ENCODE measurements around the gene TGM4. TPM values are rescaled to one million over a fixed set of nuclear protein-coding genes. Genes with fewer than 3 reads are reported as not detected.
"Not testable (repeated sequence)": the region's sequence is repeated elsewhere in the genome, so short reads cannot be mapped to it uniquely, and the experiment has no call there.

TGM4 gene
- total RNA-seq, 2 experiments from 2014 or later: not detected

DNA sequence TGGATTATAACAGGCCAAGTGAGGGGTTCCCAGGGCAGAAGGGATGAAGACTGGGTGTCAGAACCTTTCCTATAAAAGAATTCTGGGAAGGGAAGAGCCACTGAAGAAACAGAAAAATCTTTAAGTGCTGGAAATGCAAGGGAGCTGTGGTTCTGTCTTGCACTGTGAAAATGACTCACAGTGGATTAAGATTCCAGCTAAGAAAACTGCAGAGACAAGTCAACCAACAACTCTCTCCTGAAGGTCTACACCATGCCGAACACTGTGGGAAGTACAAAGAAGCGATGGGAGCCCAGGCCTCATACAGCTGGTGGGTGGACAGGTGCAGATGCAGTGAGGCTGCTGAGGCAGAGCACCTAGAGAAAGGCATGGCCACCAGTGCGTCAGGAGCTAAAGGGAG lies 73.8 kb downstream of the TGM4 start:
- Mint-ChIP-seq H3K4me1 (no peaks in the 10 kb centered on the region), H3K27ac (no peak overlapping the region)

DNA sequence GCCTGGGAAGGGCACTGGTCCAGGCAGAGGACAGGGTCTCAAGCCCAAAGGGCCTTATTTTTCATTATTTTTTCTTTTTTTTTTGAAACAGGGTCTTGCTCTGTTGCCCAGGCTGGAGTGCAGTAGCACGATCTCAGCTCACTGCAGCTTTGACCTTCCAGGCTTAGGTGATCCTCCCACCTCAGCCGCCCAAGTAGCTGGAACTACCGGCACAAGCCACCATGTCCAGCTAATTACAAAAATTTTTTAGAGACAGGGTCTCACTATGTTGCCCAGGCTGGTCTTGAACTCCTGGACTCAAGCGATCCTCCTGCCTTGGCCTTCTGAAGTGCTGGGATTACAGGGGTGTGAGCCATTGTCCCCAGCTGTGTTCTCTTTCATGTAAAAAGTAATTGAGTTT lies 75.4 kb downstream of the TGM4 start:
- not testable (repeated sequence) for H3K9me3 Mint-ChIP-seq, H3K27ac Mint-ChIP-seq, DNase-seq, H3K27me3 Mint-ChIP-seq, H3K36me3 Mint-ChIP-seq, H3K4me1 Mint-ChIP-seq, H3K4me3 Mint-ChIP-seq

More for the DNA sequence above, 73.8 kb downstream of the TGM4 start:
- Mint-ChIP-seq H3K36me3 (peaks cover 10% of the 10 kb centered on the region), H3K9me3 (no peaks in the 10 kb centered on the region), H3K27me3 (no peaks in the 10 kb centered on the region), H3K4me3 (no peak overlapping the region)
- DNase-seq: no peak

- Mint-ChIP-seq H3K4me1 (peaks cover 4% of the 10 kb centered on the region), H3K27ac (no peak overlapping the region), H3K9me3 (no peaks in the 10 kb centered on the region), H3K27me3 (no peaks in the 10 kb centered on the region), H3K36me3 (peaks cover 6% of the 10 kb centered on the region), H3K4me3 (no peak overlapping the region)
- DNase-seq: no peak
Measured at GRCh38 chr3:44950275-44950734, 75.9 kb downstream of the TGM4 start.

- Mint-ChIP-seq H3K4me1 (peaks cover 4% of the 10 kb centered on the region), H3K27ac (no peak overlapping the region), H3K36me3 (peaks cover 4% of the 10 kb centered on the region), H3K9me3 (no peaks in the 10 kb centered on the region), H3K27me3 (no peaks in the 10 kb centered on the region), H3K4me3 (no peak overlapping the region)
- no peak for DNase-seq
Measured at GRCh38 chr3:44952689-44953088, 78.3 kb downstream of the TGM4 start.

- H3K4me3 Mint-ChIP-seq: no peak overlapping the region
- peaks cover 4% of the 10 kb centered on the region for H3K36me3 Mint-ChIP-seq
- H3K27me3 Mint-ChIP-seq: no peaks in the 10 kb centered on the region
- H3K27ac Mint-ChIP-seq: no peak overlapping the region
- no peaks in the 10 kb centered on the region for H3K9me3 Mint-ChIP-seq
- no peak for DNase-seq
- H3K4me1 Mint-ChIP-seq: peaks cover 4% of the 10 kb centered on the region
Measured at GRCh38 chr3:44954304-44954703, 79.9 kb downstream of the TGM4 start.

- no peak overlapping the region for H3K27ac Mint-ChIP-seq
Measured at GRCh38 chr3:44954962-44955361, 80.6 kb downstream of the TGM4 start.

GRCh38 chr3:44955917-44956316 lies 81.5 kb downstream of the TGM4 start:
- H3K4me3 Mint-ChIP-seq: no peak overlapping the region
- no peaks in the 10 kb centered on the region for H3K27me3 Mint-ChIP-seq
- no peaks in the 10 kb centered on the region for H3K9me3 Mint-ChIP-seq
- H3K4me1 Mint-ChIP-seq: peaks cover 5% of the 10 kb centered on the region
- no peak overlapping the region for H3K27ac Mint-ChIP-seq
- no peak for DNase-seq
- peaks cover 4% of the 10 kb centered on the region for H3K36me3 Mint-ChIP-seq

More at GRCh38 chr3:44954962-44955361, 80.6 kb downstream of the TGM4 start:
- H3K9me3 Mint-ChIP-seq: no peaks in the 10 kb centered on the region
- peaks cover 4% of the 10 kb centered on the region for H3K36me3 Mint-ChIP-seq
- peaks cover 4% of the 10 kb centered on the region for H3K4me1 Mint-ChIP-seq
- no peaks in the 10 kb centered on the region for H3K27me3 Mint-ChIP-seq
- DNase-seq: no peak
- no peak overlapping the region for H3K4me3 Mint-ChIP-seq

DNA sequence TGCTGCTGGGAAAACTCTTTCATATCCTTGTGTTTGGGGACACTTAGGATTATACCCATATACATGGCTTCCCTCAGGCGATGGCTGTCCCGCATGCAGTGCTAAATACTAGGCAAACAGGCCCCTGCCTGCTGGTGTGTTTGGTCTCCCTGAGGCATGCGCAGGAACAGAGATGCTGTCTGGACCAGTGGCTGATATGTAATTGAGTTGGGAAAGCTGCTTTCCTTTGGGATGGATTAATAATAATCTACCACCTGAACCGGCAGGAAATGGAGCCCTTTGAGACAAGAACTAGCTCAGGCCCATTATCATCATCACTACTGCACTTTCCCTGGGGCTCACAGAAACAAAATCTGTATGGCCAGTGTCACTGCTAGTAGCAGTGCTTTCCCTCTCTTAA lies 83.6 kb downstream of the TGM4 start:
- peaks cover 4% of the 10 kb centered on the region for H3K36me3 Mint-ChIP-seq
- no peaks in the 10 kb centered on the region for H3K27me3 Mint-ChIP-seq
- no peak overlapping the region for H3K4me3 Mint-ChIP-seq
- H3K27ac Mint-ChIP-seq: no peak overlapping the region
- no peaks in the 10 kb centered on the region for H3K9me3 Mint-ChIP-seq
- no peak for DNase-seq
- H3K4me1 Mint-ChIP-seq: peaks cover 8% of the 10 kb centered on the region

DNA sequence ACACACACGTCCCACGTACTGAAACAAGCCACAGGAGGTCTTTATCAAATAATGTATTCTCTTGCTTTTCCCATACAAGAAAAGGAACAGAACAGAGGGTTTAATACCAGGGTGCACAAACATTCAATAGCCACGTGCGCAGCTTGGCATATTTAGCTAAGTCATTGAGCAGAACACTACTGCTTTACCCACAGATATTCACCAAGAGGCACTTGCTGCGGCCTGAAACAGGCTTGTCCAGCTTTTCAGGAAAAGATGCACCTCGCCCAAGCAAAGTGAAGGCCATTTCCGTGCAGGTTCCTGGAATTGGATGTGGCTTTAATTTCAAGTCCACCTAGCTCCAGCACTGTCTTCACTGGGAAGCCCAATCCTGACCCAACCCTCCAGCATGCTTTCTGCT lies 84.0 kb downstream of the TGM4 start:
- peaks cover 8% of the 10 kb centered on the region for H3K4me1 Mint-ChIP-seq
- H3K36me3 Mint-ChIP-seq: peaks cover 4% of the 10 kb centered on the region
- no peak overlapping the region for H3K27ac Mint-ChIP-seq
- H3K4me3 Mint-ChIP-seq: no peak overlapping the region
- H3K27me3 Mint-ChIP-seq: no peaks in the 10 kb centered on the region
- no peaks in the 10 kb centered on the region for H3K9me3 Mint-ChIP-seq
- no peak for DNase-seq

DNA sequence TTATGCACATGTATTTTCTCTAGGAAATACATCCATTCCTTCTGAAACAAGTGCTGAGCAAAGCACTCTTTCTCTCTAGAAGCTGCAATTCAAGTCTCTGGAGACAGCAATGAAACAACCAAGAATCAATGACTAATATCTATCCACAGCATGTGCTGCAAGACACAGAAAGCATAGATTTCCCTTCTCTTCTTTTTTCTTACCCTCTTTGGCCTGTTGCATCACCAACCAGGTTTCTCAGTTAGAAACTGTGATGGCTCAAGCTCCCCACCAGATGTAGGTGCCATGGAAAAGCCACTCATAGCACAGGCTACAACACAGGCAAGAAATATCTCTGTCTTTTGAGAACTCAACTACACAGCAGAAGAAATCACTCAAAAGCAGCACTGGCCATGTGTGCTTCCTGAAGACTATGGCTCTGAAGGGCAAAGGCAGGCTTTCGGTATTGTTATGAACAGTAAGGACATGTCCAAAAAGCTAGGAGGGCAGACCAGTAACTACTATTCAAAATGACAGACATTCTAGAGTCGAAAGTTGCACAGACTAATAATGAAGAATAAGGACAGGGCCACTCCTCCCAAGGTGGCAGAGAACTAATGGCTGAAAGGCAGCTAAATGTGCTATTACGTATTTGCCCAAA lies 86.1 kb downstream of the TGM4 start:
- H3K36me3 Mint-ChIP-seq: peaks cover 4% of the 10 kb centered on the region
- no peak overlapping the region for H3K4me3 Mint-ChIP-seq
- DNase-seq: no peak
- no peaks in the 10 kb centered on the region for H3K27me3 Mint-ChIP-seq
- no peaks in the 10 kb centered on the region for H3K9me3 Mint-ChIP-seq
- H3K4me1 Mint-ChIP-seq: peaks cover 19% of the 10 kb centered on the region
- no peak overlapping the region for H3K27ac Mint-ChIP-seq

- H3K9me3 Mint-ChIP-seq: no peaks in the 10 kb centered on the region
- H3K4me3 Mint-ChIP-seq: no peak overlapping the region
- peaks cover 2% of the 10 kb centered on the region for H3K36me3 Mint-ChIP-seq
- no peaks in the 10 kb centered on the region for H3K27me3 Mint-ChIP-seq
- no peak overlapping the region for H3K27ac Mint-ChIP-seq
- DNase-seq: no peak
- H3K4me1 Mint-ChIP-seq: peaks cover 30% of the 10 kb centered on the region
Measured at GRCh38 chr3:44961888-44962287, 87.5 kb downstream of the TGM4 start.

GRCh38 chr3:44962621-44963393 lies 88.4 kb downstream of the TGM4 start:
- Mint-ChIP-seq H3K27me3 (no peaks in the 10 kb centered on the region), H3K9me3 (no peaks in the 10 kb centered on the region), H3K27ac (peak overlapping the region; percentile 22), H3K4me3 (no peak overlapping the region), H3K36me3 (peaks cover 2% of the 10 kb centered on the region), H3K4me1 (peaks cover 37% of the 10 kb centered on the region)
- no peak for DNase-seq

- Mint-ChIP-seq H3K27me3 (no peaks in the 10 kb centered on the region), H3K4me1 (peaks cover 46% of the 10 kb centered on the region), H3K36me3 (peaks cover 2% of the 10 kb centered on the region), H3K4me3 (no peak overlapping the region), H3K27ac (no peak overlapping the region), H3K9me3 (no peaks in the 10 kb centered on the region)
- no peak for DNase-seq
Measured at GRCh38 chr3:44963571-44964325, 89.3 kb downstream of the TGM4 start.
